ENCODE data around the gene NLRP12.
"Not testable (repeated sequence)": the region's sequence is repeated elsewhere in the genome, so short reads cannot be mapped to it uniquely, and the experiment has no call there.

Gene NLRP12

DNA sequence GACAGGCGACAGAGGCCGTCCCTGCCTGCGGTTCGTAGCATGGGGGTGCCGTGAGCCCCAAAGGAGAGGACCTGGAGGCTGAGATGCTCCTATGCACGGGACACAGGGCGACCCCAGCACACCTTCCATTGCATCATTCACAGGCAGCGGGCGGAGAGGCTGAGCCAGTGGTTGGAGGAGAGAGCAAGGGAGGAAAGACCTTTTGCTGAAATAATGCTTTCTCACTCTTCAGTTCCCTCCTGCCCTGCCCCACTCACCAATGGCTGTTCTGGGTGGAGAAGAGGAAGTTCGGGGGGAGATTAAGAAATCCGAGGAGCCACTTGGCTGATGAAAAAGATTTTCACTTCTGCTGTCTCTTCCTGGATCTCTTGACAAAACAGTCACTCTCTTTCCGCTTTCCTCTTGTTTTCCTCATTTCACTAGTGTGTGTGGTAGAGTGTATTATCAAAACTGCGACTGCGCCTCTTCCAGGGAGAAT is at the start of gene NLRP12:
TSS of gene NLRP12 (minus strand) at position 181 of the 478 bp plus-strand sequence. CDS start at position 41, 140 bp downstream.
- peak; percentile 42 for DNase-seq

- DNase-seq: no peak
Measured at GRCh38 chr19:53872762-53873161, 48.6 kb upstream of the NLRP12 start.

- no peak for DNase-seq
Measured at GRCh38 chr19:53871454-53871853, 47.3 kb upstream of the NLRP12 start.

DNA sequence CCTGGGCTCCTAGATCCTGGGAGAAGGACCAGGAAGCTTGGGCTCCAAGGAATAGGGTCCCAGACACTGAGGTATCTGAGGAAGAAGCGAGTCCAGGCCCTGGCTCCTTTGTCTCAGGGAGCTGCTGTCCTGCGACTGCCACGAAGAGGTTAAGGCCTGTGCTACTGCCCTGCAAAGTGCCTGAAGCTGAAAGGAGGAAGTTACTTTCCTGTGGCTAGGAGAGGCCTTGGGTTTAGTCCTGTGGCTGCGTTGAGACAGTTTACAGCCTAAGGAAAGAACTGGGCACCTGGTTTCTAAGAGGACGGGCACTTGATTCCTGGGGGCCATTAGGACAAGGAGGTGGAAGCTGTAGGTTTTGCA is 46.4 kb upstream of the NLRP12 start:
- peak; percentile 52 for DNase-seq

GRCh38 chr19:53869805-53870484 is 45.8 kb upstream of the NLRP12 start:
- DNase-seq: not testable (repeated sequence)

DNA sequence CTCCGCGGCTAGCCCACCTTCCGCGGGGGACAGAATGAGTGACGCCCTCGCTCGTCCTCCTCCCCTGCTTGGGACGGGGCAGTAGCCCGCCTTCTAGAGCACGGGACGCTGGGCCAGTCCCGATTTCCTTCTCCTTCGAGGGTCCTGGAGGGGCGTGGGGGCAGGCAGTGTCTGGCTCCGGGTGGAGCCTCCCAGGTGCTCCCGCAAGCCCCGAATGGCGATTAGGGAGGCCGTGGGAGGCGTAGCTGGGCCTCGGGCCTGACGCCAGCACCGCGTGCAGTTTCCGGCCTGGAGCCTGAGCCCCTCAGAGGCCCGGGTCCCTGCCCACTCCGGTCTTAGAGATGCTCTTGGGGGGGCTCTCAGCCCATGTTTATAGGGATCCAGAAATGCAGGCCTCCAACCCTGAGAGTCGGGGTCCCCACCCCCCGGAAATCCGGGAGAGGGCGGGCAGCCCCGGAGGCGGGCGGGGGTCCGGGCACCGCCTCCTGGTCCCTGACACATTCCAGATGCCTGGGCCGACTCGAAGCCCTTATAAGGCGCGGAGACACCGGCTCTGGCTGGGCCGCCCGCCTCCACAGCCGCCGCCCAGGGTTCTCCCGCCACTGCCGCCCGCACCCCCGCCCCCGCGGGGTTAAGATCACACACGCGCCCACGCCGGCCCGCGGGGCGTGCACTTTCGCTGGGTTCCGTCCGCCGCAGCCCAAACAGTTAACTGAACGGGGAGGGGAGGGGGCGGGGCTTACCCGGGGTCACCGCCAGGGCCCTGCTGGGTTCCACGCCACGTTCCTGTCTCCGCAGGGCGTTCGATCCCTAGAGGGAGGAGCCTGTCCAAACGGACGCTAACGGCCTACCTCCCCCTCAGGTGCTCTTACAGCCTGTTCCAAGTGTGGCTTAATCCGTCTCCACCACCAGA is 45.0 kb upstream of the NLRP12 start:
- DNase-seq: peak; percentile 93

- peak; percentile 77 for DNase-seq
Measured at GRCh38 chr19:53868091-53868891, 44.2 kb upstream of the NLRP12 start.

DNA sequence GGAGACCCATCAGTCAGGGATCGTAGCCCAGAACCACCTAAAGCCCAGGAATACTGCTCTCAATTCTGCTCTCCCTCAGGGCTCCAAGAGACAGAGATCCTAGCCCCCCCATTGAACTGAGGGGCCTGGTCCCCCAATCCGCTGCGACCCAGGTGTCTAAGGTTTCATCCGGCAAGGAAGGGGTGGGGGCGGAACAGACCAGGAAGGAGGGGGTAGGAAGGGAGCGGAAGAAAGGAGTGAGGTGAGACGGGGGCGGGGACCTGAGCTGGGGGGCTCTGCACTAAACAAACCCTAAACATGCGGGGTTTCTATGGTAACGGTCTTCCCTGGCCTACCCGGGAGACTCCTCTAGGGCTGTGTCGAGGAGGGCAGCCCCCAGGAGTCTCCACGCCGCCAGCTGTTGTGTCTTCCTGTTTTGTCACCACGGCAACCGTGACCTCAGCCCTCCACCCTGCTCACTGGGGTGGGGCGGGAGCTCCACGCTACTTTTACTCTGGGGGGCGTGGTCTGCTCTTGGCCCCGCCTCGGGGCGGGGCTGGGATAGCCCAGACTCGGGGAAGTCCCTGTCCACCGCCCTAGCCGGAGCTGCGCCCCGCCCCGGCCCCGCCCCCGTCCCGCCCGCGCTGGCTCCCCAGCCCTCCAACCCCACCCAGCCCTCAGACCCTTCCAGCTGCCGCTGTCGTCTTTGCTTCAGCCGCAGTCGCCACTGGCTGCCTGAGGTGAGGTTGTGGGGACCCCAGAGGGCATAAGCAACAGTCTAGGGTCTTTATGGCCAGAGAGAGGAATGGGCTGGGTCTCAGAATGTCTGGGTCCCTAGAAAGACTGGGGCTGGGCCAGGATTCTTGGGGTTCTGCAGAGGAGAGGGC is 43.3 kb upstream of the NLRP12 start, which contains the start of gene MYADM:
TSS of gene MYADM (plus strand) at position 659 of the 866 bp plus-strand sequence. CDS start 5,647 bp downstream, outside the sequence.
- peak; percentile 100 for DNase-seq

DNA sequence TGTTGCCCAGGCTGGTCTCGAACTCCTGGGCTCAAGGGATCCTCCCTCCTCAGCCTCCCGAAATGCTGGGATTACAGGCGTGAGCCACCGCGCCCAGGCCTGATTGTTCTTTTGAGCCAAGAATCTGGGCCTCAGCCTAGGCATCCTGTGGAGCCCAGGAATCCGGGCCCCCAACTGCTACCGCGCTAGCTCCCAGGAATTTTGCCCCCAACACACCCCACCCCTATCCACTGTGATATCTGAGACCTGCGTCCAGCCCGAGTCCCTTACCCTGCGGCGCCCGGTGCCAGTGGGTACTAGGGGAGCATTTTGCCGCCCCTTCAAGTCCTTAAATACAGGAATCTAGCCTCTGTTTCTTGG is 42.7 kb upstream of the NLRP12 start:
- no peak for DNase-seq

DNA sequence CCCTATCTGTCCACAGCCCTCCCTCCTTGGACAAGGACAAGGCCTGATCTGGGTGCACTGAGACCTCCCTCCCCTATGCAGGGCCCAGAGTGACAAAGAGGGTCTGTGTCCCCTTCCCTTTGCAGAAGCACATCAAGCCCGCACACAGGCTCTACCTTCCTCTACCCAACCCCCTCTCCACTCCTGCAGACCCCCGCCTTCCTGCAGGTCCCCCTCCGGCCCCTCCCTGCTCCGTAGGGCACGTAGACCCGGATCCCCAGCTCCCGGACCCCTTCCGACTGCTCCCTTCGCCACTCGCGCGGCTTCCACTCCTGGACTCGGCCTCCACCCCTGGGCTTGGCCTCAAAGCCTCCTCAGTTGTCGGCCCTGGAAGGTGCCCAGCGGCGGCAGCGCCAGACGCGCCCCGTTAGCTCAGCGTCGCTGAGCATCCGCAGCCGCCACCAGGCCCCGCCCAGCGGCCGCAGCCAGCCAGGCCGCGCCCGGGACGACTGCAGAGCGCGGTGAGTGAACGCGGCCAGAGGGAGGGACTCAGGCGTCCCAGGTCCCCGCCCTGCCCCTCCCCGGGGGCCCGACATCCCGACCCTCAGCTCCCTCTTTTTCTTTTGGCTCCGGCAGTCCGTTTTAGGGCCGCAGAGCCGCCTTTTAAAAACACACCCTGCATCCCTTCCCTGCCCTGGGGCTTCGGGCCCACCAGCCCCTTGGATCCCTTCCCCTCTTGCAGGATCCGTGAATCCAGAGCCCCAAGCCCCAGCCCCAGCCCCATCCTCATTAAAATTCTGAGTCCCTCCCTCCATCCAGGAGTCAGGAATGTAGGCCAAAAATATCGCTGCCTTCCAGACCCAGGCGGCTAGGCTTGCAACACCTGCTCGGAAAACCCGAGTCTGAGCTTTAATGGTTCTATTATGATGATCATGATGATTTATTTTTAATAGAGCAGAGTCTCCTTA is 42.1 kb upstream of the NLRP12 start:
- peak; percentile 92 for DNase-seq

GRCh38 chr19:53865523-53865917 is 41.4 kb upstream of the NLRP12 start:
- DNase-seq: no peak

DNA sequence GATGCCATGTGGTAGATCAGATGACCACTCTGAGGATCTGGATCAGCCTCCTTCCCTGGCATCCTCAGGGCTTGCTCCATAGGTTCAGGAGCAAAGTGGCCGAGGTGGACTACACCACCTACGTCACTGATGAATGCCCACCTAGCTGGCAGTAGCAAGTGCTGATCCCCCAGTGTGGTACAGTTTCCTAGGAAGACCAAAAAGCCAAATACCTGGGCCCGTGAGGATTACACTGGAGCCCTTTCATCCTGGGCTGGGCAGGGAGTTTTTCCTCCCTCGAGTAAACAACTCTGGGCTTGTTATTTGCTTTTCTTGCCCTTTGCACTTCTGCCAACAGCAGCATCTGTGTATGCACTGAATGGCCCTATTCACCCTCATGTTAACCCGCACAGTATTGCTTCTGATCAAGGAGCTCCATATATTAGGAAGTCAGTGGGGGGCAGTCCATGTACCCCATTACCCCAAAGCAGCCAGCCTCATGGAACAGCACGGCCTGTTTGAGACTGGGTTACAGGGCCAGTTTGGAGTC is 40.3 kb upstream of the NLRP12 start:
- DNase-seq: peak; percentile 58

- DNase-seq: no peak
Measured at GRCh38 chr19:53853707-53854106, 29.6 kb upstream of the NLRP12 start.

DNA sequence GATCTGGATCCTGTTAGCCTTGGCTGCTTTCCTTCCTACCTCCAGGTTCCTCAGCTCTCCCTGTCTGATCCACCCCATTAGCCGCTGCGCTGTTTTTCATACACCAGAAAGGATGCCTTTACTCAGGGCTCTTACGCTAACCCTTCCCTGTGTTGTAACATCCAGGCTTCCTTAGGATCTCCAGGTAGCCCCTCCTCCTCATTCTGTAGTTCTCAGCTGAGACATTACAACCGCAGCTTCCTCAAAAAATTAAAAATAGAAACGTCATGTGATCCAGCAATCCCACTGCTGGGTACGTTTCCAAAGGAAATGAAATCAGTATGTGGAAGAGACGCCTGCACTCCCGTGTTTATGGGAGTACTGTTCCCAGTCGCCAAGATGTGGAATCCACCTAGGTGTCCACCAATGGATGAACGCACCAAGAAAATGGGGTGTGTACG is 25.1 kb upstream of the NLRP12 start:
- DNase-seq: peak; percentile 59

DNA sequence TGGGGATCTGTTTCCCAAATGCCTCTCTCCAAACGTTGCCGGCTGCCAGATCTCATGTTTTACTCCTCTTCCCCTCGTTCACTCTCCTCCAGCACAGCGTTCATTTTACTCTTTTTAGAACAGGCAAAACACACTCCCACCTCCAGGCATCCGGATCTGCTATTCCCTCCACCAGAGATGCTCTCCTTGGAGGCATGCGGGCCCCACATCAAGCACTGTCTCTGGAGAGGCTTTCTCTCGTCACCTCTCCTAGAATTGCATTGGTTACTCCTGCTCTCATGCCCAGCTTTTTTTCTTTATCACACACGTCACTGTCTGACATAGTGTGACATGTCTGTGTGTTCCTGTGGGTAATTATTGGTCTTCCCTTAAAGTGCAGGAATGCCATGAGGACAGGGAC is 23.4 kb upstream of the NLRP12 start:
- DNase-seq: no peak

GRCh38 chr19:53844849-53845246 is 20.7 kb upstream of the NLRP12 start:
- no peak for DNase-seq

GRCh38 chr19:53840914-53841313 is 16.8 kb upstream of the NLRP12 start:
- not testable (repeated sequence) for DNase-seq

GRCh38 chr19:53840241-53840640 is 16.1 kb upstream of the NLRP12 start:
- DNase-seq: not testable (repeated sequence)

- not testable (repeated sequence) for DNase-seq
Measured at GRCh38 chr19:53838446-53838845, 14.3 kb upstream of the NLRP12 start.

- not testable (repeated sequence) for DNase-seq
Measured at GRCh38 chr19:53832861-53833260, 8.7 kb upstream of the NLRP12 start.

All from femur (tissue), 1 donor.